WTC11 (cell line): ENCODE data around the gene TIGD2.

Source experiments
- CTCF ChIP-seq: fragments of 200-600 bp; IDR thresholded peaks from 2 replicates; pipeline ENCODE4 v1.8.0; 2022; ENCODE audit warnings: antibody characterized with exemption
- JUN ChIP-seq: sonication (generic); formaldehyde crosslinking; IDR thresholded peaks from 2 replicates; pipeline ENCODE4 v1.8.0; 2023; ENCODE audit warnings: mild to moderate bottlenecking, missing genetic modification reagents
- SP1 ChIP-seq: sonication (generic); formaldehyde crosslinking; conservative IDR thresholded peaks from 2 replicates; pipeline ENCODE4 v1.8.1; 2022; ENCODE audit warnings: missing genetic modification reagents
- TF ChIP-seq, protein P1 (sequence below): sonication (generic); formaldehyde crosslinking; IDR thresholded peaks from 2 replicates; pipeline ENCODE4 v1.8.1; 2023; ENCODE audit warnings: mild to moderate bottlenecking, missing genetic modification reagents, moderate library complexity
- TF ChIP-seq, protein P2 (sequence below): sonication (generic); formaldehyde crosslinking; IDR thresholded peaks from 2 replicates; pipeline ENCODE4 v1.8.0; 2023; ENCODE audit warnings: mild to moderate bottlenecking, missing genetic modification reagents
- TF ChIP-seq, protein P3 (sequence below): sonication (generic); formaldehyde crosslinking; IDR thresholded peaks from 2 replicates; pipeline ENCODE4 v1.8.1; 2023; ENCODE audit warnings: mild to moderate bottlenecking, missing genetic modification reagents

DNA sequence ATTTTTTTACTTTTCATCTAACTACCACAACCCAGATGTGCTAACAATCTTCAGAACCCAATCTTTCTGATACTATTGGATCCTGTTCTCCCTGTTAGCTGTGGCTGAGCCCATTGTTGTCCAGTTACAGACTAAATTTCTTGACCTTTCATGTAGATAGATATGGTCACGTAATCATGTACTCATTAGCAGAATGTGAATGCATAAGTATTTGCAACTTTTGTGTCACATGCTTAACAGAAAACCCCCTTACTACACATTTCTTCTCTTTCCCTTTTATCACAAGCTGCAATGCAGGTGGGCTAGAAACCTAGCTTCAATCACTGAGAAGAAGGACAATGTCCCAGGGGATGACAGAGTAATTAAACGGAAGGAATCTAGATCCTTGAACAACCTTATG lies 41.3 kb upstream of the TIGD2 start:
- no peak for TF ChIP-seq SP1 (CRISPR knock-in tag)
- TF ChIP-seq CTCF = no peak
- TF ChIP-seq, protein P1, sequence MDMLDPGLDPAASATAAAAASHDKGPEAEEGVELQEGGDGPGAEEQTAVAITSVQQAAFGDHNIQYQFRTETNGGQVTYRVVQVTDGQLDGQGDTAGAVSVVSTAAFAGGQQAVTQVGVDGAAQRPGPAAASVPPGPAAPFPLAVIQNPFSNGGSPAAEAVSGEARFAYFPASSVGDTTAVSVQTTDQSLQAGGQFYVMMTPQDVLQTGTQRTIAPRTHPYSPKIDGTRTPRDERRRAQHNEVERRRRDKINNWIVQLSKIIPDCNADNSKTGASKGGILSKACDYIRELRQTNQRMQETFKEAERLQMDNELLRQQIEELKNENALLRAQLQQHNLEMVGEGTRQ (CRISPR knock-in tag) = no peak
- TF ChIP-seq, protein P2, sequence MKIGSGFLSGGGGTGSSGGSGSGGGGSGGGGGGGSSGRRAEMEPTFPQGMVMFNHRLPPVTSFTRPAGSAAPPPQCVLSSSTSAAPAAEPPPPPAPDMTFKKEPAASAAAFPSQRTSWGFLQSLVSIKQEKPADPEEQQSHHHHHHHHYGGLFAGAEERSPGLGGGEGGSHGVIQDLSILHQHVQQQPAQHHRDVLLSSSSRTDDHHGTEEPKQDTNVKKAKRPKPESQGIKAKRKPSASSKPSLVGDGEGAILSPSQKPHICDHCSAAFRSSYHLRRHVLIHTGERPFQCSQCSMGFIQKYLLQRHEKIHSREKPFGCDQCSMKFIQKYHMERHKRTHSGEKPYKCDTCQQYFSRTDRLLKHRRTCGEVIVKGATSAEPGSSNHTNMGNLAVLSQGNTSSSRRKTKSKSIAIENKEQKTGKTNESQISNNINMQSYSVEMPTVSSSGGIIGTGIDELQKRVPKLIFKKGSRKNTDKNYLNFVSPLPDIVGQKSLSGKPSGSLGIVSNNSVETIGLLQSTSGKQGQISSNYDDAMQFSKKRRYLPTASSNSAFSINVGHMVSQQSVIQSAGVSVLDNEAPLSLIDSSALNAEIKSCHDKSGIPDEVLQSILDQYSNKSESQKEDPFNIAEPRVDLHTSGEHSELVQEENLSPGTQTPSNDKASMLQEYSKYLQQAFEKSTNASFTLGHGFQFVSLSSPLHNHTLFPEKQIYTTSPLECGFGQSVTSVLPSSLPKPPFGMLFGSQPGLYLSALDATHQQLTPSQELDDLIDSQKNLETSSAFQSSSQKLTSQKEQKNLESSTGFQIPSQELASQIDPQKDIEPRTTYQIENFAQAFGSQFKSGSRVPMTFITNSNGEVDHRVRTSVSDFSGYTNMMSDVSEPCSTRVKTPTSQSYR (CRISPR knock-in tag) = no peak
- TF ChIP-seq, protein P3, sequence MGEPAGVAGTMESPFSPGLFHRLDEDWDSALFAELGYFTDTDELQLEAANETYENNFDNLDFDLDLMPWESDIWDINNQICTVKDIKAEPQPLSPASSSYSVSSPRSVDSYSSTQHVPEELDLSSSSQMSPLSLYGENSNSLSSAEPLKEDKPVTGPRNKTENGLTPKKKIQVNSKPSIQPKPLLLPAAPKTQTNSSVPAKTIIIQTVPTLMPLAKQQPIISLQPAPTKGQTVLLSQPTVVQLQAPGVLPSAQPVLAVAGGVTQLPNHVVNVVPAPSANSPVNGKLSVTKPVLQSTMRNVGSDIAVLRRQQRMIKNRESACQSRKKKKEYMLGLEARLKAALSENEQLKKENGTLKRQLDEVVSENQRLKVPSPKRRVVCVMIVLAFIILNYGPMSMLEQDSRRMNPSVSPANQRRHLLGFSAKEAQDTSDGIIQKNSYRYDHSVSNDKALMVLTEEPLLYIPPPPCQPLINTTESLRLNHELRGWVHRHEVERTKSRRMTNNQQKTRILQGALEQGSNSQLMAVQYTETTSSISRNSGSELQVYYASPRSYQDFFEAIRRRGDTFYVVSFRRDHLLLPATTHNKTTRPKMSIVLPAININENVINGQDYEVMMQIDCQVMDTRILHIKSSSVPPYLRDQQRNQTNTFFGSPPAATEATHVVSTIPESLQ = no peak
- TF ChIP-seq JUN (CRISPR knock-in tag) = no peak
